ENCODE results near the gene DUS1L.

DUS1L gene

GRCh38 chr17:82062984-82063368 lies 2.6 kb downstream of the DUS1L start (continued):
- TF ChIP-seq TSHZ2 (CRISPR knock-in tag; IDR thresholded peaks at IDR 0.05) (no peak), ZNF8 (CRISPR knock-in tag; IDR thresholded peaks at IDR 0.05) (no peak)

- no peak for TF ChIP-seq ZNF70 (CRISPR knock-in tag; IDR thresholded peaks at IDR 0.05)
- TF ChIP-seq ZFP30 (CRISPR knock-in tag; IDR thresholded peaks at IDR 0.05): no peak
- no peak for TF ChIP-seq ZFP3 (CRISPR knock-in tag; IDR thresholded peaks at IDR 0.05)
- no peak for TF ChIP-seq ZNF565 (CRISPR knock-in tag; conservative IDR thresholded peaks at IDR 0.05; ENCODE audit: low read depth)
- no peak for ATAC-seq
Observed at GRCh38 chr17:82062076-82062983, 3.3 kb downstream of the DUS1L start.

DNA sequence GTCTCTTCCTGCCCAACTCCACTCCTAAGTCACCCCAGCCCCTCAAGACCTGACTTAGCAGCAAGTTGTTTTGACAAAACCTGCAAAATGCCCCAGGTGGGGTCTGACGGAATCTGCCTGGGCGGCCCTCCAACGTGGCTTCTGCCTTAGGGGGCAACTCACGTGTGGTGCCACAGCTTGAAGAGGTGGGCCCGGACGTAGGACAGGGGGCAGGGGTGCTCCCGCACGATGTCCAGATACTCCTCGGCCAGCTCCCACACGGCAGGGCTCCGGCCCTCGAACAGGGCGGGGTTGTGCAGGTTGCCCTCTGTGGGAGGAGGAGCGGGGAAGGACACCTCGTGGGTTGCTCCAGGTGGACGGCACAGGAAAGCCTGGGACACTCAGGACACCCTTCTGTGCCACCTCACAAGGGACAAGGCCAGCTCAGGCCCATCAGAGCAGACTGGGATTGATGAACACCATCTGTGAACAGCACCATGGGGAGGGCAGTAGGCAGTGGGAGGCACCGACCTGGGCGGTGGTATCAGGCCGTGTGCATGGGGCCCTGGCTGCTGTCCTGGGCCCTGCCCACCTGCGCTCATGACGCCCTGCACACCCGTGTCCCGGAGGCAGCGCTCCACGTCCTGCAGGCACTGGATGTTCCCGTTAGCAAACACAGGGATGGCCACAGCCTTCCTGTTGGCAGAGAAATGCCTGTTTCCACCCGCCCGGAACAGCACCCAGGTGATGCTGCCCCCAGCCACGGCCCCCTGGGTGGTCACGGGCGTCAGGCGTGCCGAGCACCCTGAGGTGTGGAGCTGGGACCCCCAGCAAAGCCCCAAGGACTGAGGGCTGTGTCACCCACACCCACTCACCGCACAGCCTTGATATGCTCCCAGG lies 4.3 kb downstream of the DUS1L start:
- no peak for ATAC-seq
- TF ChIP-seq ZFP30 (CRISPR knock-in tag; IDR thresholded peaks at IDR 0.05) (no peak), CSRNP3 (CRISPR knock-in tag; IDR thresholded peaks at IDR 0.05) (no peak), ZC3H10 (CRISPR knock-in tag; IDR thresholded peaks at IDR 0.05) (no peak), PPARA (CRISPR knock-in tag; IDR thresholded peaks at IDR 0.05; ENCODE audit: borderline replicate concordance) (no peak), ZNF565 (CRISPR knock-in tag; conservative IDR thresholded peaks at IDR 0.05; ENCODE audit: low read depth) (no peak), OSR1 (CRISPR knock-in tag; IDR thresholded peaks at IDR 0.05) (no peak), TOX (CRISPR knock-in tag; IDR thresholded peaks at IDR 0.05; ENCODE audit: borderline replicate concordance) (no peak), ISL1 (CRISPR knock-in tag; IDR thresholded peaks at IDR 0.05) (no peak), BACH2 (CRISPR knock-in tag; IDR thresholded peaks at IDR 0.05; ENCODE audit: borderline replicate concordance) (no peak), CREB5 (CRISPR knock-in tag; IDR thresholded peaks at IDR 0.05; ENCODE audit: low read depth) (no peak), ZNF70 (CRISPR knock-in tag; IDR thresholded peaks at IDR 0.05) (no peak), ZNF8 (CRISPR knock-in tag; IDR thresholded peaks at IDR 0.05) (no peak), ARNTL (CRISPR knock-in tag; IDR thresholded peaks at IDR 0.05; ENCODE audit: borderline replicate concordance, low read depth) (no peak), ZFP3 (CRISPR knock-in tag; IDR thresholded peaks at IDR 0.05) (no peak), TCF4 (CRISPR knock-in tag; IDR thresholded peaks at IDR 0.05; ENCODE audit: borderline replicate concordance) (no peak)

GRCh38 chr17:82060614-82061013 lies 5.0 kb downstream of the DUS1L start:
- peak; percentile 1; the same call in 1 of the 3 replicates for ATAC-seq
- no peak for TF ChIP-seq SNAI2 (CRISPR knock-in tag; IDR thresholded peaks at IDR 0.05)
- no peak for TF ChIP-seq POU6F1 (CRISPR knock-in tag; IDR thresholded peaks at IDR 0.05; ENCODE audit: borderline replicate concordance, low read depth)
- no peak for TF ChIP-seq RARB (CRISPR knock-in tag; IDR thresholded peaks at IDR 0.05)
- TF ChIP-seq ZNF8 (CRISPR knock-in tag; IDR thresholded peaks at IDR 0.05): no peak
- no peak for TF ChIP-seq GLIS3 (CRISPR knock-in tag; IDR thresholded peaks at IDR 0.05)
- no peak for TF ChIP-seq ZFP30 (CRISPR knock-in tag; IDR thresholded peaks at IDR 0.05)
- no peak for TF ChIP-seq ZNF70 (CRISPR knock-in tag; IDR thresholded peaks at IDR 0.05)
- no peak for TF ChIP-seq ARNTL (CRISPR knock-in tag; IDR thresholded peaks at IDR 0.05; ENCODE audit: borderline replicate concordance, low read depth)
- TF ChIP-seq OSR1 (CRISPR knock-in tag; IDR thresholded peaks at IDR 0.05): no peak
- TF ChIP-seq BACH2 (CRISPR knock-in tag; IDR thresholded peaks at IDR 0.05; ENCODE audit: borderline replicate concordance): no peak
- TF ChIP-seq ZFP3 (CRISPR knock-in tag; IDR thresholded peaks at IDR 0.05): no peak
